GM12878 (cell line): ENCODE results near the gene ELOVL5. TPM values are rescaled to one million over a fixed set of nuclear protein-coding genes. Genes with fewer than 3 reads are reported as not detected.

Experiments
- ATAC-seq: fragments of 200-7000 bp; cut with Tn5 transposase; 3 replicates; pipeline ENCODE4 v1.9.1; 2020; ENCODE audit warnings: mild to moderate bottlenecking, moderate library complexity
- BruUV-seq: library from RNA; stranded (reverse); fragments of 400-500 nt; replicated peaks from 2 replicates; lab custom pipeline; 2021; lab: Mats Ljungman, UMichigan
- CTCF ChIA-PET: fragments of 300-600 bp; sonication (Branson Sonifier 250); formaldehyde crosslinking; extraction: SDS; loops from one replicate; lab custom pipeline; 2021; ENCODE audit warnings: inconsistent platforms; lab: Yijun Ruan, JAX
- POLR2A ChIA-PET: fragments of 350-600 bp; formaldehyde crosslinking; extraction: SDS; loops from one replicate; lab custom pipeline; 2021; ENCODE audit warnings: inconsistent platforms; lab: Charles Lee
- RAD21 ChIA-PET: fragments of 300-600 bp; sonication (Branson Sonifier 250); formaldehyde crosslinking; loops from one replicate; lab custom pipeline; 2023; ENCODE audit warnings: antibody characterized with exemption; ENCODE audit not compliant: unreplicated experiment; lab: Charles Lee
- SMC1A ChIA-PET: fragments of 300-600 bp; sonication (Branson Sonifier 250); formaldehyde crosslinking; loops from one replicate; lab custom pipeline; 2023; ENCODE audit not compliant: unreplicated experiment, uncharacterized antibody; lab: Charles Lee
- DNase-seq: peaks from one replicate; pipeline ENCODE4 v3.0.0-alpha.2; 2011; ENCODE audit warnings: low read depth, low spot score
- FAIRE-seq: peaks from 3 replicates; lab custom pipeline; 2011; peaks lifted over from hg19 to GRCh38; lab: Jason Lieb, UNC
- H2AFZ ChIP-seq: 2 replicates; pipeline ENCODE4 v1.6.0; 2011; ENCODE audit warnings: low read depth, low read length, control low read depth; ENCODE audit not compliant: control insufficient read depth
- H3K27ac ChIP-seq: 2 replicates; pipeline ENCODE4 v1.5.1; 2011; ENCODE audit warnings: control low read depth; ENCODE audit not compliant: control insufficient read depth, insufficient read depth
- H3K27me3 ChIP-seq, 2 experiments: replicated peaks in 1 of 2; 2 replicates each; pipeline versions ENCODE4 v1.6.0 to v1.6.1; 2011; ENCODE audit warnings: low read length in 1 of 2; ENCODE audit not compliant: control insufficient read depth in 2 of 2, insufficient read depth in 2 of 2
- H3K36me3 ChIP-seq, 2 experiments: 2 replicates each; pipeline ENCODE4 v1.5.1; 2011; ENCODE audit warnings: low read length in 1 of 2; ENCODE audit not compliant: control insufficient read depth in 2 of 2, insufficient read depth in 2 of 2
- H3K4me1 ChIP-seq: 2 replicates; pipeline ENCODE4 v1.6.1; 2011; ENCODE audit warnings: mild to moderate bottlenecking, low read length, moderate library complexity, mixed read lengths; ENCODE audit not compliant: control insufficient read depth, insufficient read depth
- H3K4me2 ChIP-seq: 2 replicates; pipeline ENCODE4 v1.6.0; 2011; ENCODE audit warnings: control low read depth; ENCODE audit not compliant: control insufficient read depth, insufficient read depth
- H3K4me3 ChIP-seq: fragments of 200-600 bp; sonication (generic); 2 replicates; pipeline ENCODE4 v1.5.1; 2016
- H3K79me2 ChIP-seq: 2 replicates; pipeline ENCODE4 v1.6.0; 2011; ENCODE audit warnings: low read length; ENCODE audit not compliant: control insufficient read depth, insufficient read depth
- H3K9ac ChIP-seq: 2 replicates; pipeline ENCODE4 v1.8.0; 2011; ENCODE audit warnings: low read length, control low read depth, mixed read lengths; ENCODE audit not compliant: control insufficient read depth, insufficient read depth
- H3K9me3 ChIP-seq: replicated peaks from 3 replicates; pipeline ENCODE4 v1.5.1; 2011; ENCODE audit warnings: mild to moderate bottlenecking, low read length; ENCODE audit not compliant: control insufficient read depth, insufficient read depth
- H4K20me1 ChIP-seq: 2 replicates; pipeline ENCODE4 v1.6.0; 2011; ENCODE audit not compliant: control insufficient read depth, insufficient read depth
- IKZF1 ChIP-seq: fragments of 450-650 bp; conservative IDR thresholded peaks from 2 replicates; pipeline ENCODE4 v1.6.1; 2017; ENCODE audit warnings: antibody characterized with exemption, mild to moderate bottlenecking
- MXI1 ChIP-seq: fragments of 150-350 bp; IDR thresholded peaks from 2 replicates; pipeline ENCODE4 v1.6.1; 2011; ENCODE audit warnings: low read depth, mild to moderate bottlenecking, inconsistent platforms, low read length, improper control_type of control experiment
- NFYB ChIP-seq: IDR thresholded peaks from 2 replicates; pipeline ENCODE4 v1.6.1; 2011; ENCODE audit warnings: low read depth, mild to moderate bottlenecking, low read length, improper control_type of control experiment, moderate library complexity; ENCODE audit not compliant: insufficient read depth
- ZNF384 ChIP-seq: IDR thresholded peaks from 2 replicates; pipeline ENCODE4 v1.6.1; 2012; ENCODE audit warnings: low read depth, mild to moderate bottlenecking, low read length, improper control_type of control experiment, borderline replicate concordance
- WGBS: methylation state at CpG from one replicate; pipeline ENCODE4 v1.1.6; 2016; ENCODE audit warnings: low lambda C conversion rate; ENCODE audit not compliant: insufficient replicate concordance, insufficient coverage; ENCODE audit errors: missing lambda C conversion rate; 5-methylcytosine and 5-hydroxymethylcytosine counted together
- in situ Hi-C: fragments of 300-500 bp; cut with MboI; formaldehyde crosslinking; loops from 9 replicates; pipeline ENCODE4 v1.14.3; 2018; ENCODE audit warnings: mixed read lengths
- intact Hi-C: fragments of 100-400 bp; cut with micrococcal nuclease; formaldehyde crosslinking; loops from one replicate; pipeline ENCODE4 v1.14.2; 2022; ENCODE audit not compliant: unreplicated experiment
- polyA plus RNA-seq, 11 experiments: library from polyadenylated mRNA; depleted of rRNA in 4 of 11; unstranded in 6 of 11; stranded (reverse) in 5 of 11; fragments of >200 nt; fragmentation: Nextera tagmentation in 4 of 11; fragmentation: Illumina TruSeq in 1 of 11; extraction: Ambion mirVana in 4 of 11; extraction: Trizol in 1 of 11; gene quantifications; 1 replicate in 1 of 11; 2 replicates in 10 of 11; pipeline versions ENCODE4 v1.2.1 to v1.2.3, GENCODE V29; 2011 to 2016; ENCODE audit warnings: inconsistent platforms in 2 of 11, missing spikeins in 2 of 11, low read depth in 1 of 11
- total RNA-seq, 4 experiments: library from RNA; depleted of rRNA in 3 of 4; stranded (reverse); fragments of >200 nt in 3 of 4; fragmentation: Illumina TruSeq in 1 of 4; extraction: Trizol in 1 of 4; gene quantifications; 2 replicates each; pipeline versions ENCODE4 v1.2.1 to v1.2.3, GENCODE V29; 2013 to 2021

ELOVL5 gene
- total and polyA plus RNA-seq, 10 of the 15 experiments (the other 5 are each of a cell fraction or from before 2014, with no cell fraction given), result 156 to 241 (median 196) TPM

GRCh38 chr6:53360093-53360912 lies 11.6 kb upstream of the ELOVL5 start:
- peak; percentile 72 for FAIRE-seq
- peak overlapping the region; percentile 99 for H3K4me2 ChIP-seq
- POLR2A ChIA-PET, result interaction anchor here (0.7 to 3.1 kb wide), 23 partner anchors 9 to 1075 kb away, joined by 3 to 36 read pairs (median 6); partner anchors contain the start of gene ELOVL5
- H3K4me3 ChIP-seq, result peak overlapping the region; percentile 74
- 67% methylated on average over 9 of the region's 10 CpGs for WGBS
- peaks cover 17% of the 10 kb centered on the region for H3K4me1 ChIP-seq
- no peaks in the 10 kb centered on the region for H3K36me3 ChIP-seq
- no peak for TF ChIP-seq MXI1
- TF ChIP-seq NFYB, result peak; percentile 50; the same call in 1 of the 2 replicates
- peak; percentile 71 for TF ChIP-seq ZNF384
- 0 out of 2 replicates have a peak, but pooled peaks have one; percentile 6 for TF ChIP-seq IKZF1
- peak overlapping the region; percentile 95 for H2AFZ ChIP-seq
- in situ Hi-C loops, result no loop called here
- H3K9ac ChIP-seq, result peak overlapping the region; percentile 92
- no peaks in the 10 kb centered on the region for H4K20me1 ChIP-seq
- H3K79me2 ChIP-seq, result no peaks in the 10 kb centered on the region
- SMC1A ChIA-PET, result interaction anchor here (0.6 to 2.2 kb wide), 25 partner anchors 10 to 188 kb away, joined by 3 to 15 read pairs (median 4); partner anchors contain the start of gene ELOVL5
- intact Hi-C loops, result loop anchor here (2.0 kb wide), 2 partner anchors 66 to 76 kb away; no protein-coding TSS in a partner anchor
- no peaks in the 10 kb centered on the region for H3K27me3 ChIP-seq
- peak overlapping the region; percentile 86 for H3K27ac ChIP-seq
- ATAC-seq, result no peak
- no TSS peak for BruUV-seq
- RAD21 ChIA-PET, result interaction anchor here (0.7 to 2.6 kb wide), 21 partner anchors 9 to 188 kb away, joined by 3 to 26 read pairs (median 5); partner anchors contain the start of gene ELOVL5
- H3K9me3 ChIP-seq, result no peaks in the 10 kb centered on the region; the same call in 2 of the 3 replicates
- CTCF ChIA-PET, result interaction anchor here (0.7 to 2.8 kb wide), 12 partner anchors 11 to 188 kb away, joined by 3 to 14 read pairs (median 3); no protein-coding TSS in a partner anchor
- DNase-seq, result no peak
